Left renal cortex interstitium (tissue), 4 donors: ENCODE data around the gene LRRC70. TPM values are rescaled to one million over a fixed set of nuclear protein-coding genes. Genes with fewer than 3 reads are reported as not detected.
A peak's percentile ranks its signal among the peaks of the same experiment; 100 is the strongest.
"Not testable (repeated sequence)": the region's sequence is repeated elsewhere in the genome, so short reads cannot be mapped to it uniquely, and the experiment has no call there.

Experiments
- DNase-seq, 4 donors: peaks; one replicate each; pipeline ENCODE4 v3.0.0-alpha.2; 2013; ENCODE audit warnings: low read depth in 4 of 4, low spot score in 2 of 4, missing footprints in 1 of 4
- polyA plus RNA-seq, 4 donors: library from polyadenylated mRNA; unstranded; fragments of 120-200 nt; gene quantifications; one replicate each; pipeline ENCODE4 v1.2.1, GENCODE V29; 2013; ENCODE audit not compliant: insufficient read length in 4 of 4

LRRC70 gene, protein sequence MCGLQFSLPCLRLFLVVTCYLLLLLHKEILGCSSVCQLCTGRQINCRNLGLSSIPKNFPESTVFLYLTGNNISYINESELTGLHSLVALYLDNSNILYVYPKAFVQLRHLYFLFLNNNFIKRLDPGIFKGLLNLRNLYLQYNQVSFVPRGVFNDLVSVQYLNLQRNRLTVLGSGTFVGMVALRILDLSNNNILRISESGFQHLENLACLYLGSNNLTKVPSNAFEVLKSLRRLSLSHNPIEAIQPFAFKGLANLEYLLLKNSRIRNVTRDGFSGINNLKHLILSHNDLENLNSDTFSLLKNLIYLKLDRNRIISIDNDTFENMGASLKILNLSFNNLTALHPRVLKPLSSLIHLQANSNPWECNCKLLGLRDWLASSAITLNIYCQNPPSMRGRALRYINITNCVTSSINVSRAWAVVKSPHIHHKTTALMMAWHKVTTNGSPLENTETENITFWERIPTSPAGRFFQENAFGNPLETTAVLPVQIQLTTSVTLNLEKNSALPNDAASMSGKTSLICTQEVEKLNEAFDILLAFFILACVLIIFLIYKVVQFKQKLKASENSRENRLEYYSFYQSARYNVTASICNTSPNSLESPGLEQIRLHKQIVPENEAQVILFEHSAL
- 1 to 10 TPM; 3.8 to 9.1 (median 5.0) TPM for polyA plus RNA-seq

DNA sequence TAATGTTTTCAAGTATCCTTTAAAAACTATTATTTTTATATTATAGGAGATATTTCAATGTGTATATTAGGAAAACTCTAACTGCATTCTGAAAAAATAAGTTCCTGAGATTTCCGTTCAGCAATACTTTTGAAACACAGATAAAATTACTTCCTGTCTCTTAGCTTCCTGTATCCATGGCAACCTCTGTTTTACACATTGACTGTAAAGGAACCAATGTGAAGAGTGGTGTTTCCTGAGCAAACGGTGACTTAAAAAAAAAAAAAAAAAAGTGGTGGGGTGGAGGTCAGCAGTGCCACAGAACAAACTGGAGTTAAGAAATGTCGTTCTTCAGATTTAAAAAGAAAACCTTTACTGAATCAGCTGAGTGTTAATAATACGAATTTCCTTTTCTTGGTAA, at the start of gene LRRC70:
LRRC70 (plus strand) TSS at position 280 of the 400 bp plus-strand sequence. CDS start 620 bp downstream, outside the sequence.
- peak in 3 of 4 donors; percentile 5 to 23 (median 5) for DNase-seq

DNA sequence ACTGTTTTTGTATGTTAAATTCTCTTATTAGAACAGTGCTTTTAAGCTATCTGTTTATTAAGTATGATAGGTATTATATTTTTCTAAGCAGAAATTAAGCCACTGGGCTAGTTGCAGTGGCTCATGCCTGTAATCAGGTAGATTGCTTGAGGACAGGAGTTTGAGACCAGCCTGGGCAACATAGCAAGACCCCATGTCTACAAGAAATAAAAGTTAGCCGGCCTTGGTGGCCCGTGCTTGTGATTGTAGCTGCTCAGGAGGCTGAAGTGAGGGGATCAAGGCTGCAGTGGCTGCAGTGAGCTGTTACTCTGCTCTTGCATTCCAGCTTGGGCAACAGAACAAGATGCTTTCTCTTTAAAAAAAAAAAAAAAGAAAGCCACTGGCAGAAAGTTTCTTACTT, 45.0 kb upstream of the LRRC70 start:
- no peak for DNase-seq

DNA sequence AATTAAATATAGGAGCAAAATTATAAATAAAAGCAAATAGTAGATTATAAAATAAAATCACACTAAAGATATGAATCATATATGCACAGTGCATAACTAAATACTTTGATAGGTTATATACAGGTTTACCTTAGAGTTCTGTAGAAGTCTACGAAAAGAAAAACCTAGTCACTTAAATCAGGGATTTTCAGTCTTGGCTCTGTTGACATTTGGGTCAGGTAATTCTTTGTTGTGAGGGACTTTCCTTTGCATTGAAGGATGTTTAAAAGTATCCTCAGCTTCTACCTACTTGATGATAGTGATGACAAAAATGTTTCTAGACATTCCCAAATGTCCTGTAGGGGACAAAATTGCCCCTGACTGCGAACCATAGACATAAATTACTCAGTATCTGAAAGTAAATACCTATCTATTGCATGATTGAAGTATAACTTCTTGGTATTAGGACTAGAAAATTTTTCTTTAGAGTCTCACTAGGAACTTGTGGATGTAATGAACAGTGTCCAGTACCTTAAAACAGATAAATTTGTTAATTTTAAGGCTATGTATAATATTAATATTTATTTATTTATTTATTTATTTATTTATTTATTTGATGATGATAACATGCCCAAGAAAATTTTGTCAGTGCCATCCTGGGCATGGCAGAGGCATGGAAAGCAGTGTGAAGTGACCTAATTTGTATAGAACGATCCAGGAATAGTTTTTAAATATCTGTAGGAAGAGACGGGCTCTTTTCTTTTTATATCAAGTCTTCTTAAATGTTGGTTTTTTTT, 44.0 kb upstream of the LRRC70 start:
- DNase-seq: no peak

DNA sequence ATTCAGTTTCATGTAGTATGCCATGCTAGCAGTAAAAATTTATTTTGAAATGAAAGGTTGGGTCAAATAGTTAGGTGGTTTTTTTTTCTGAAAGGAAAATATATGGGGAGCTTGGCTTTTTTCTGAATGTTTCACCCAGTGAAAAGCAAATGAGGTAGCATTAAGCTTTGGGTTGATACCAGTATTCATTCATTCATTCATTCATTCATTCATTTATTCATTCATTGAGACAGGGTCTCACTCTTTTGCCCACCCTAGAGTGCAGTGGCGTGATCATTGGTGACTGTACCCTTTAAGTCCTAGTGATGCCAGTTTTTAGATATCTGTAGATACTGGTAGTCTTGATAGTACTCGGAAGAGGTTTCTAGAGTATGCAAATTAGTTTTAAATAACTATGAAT, 42.4 kb upstream of the LRRC70 start:
- DNase-seq: no peak

DNA sequence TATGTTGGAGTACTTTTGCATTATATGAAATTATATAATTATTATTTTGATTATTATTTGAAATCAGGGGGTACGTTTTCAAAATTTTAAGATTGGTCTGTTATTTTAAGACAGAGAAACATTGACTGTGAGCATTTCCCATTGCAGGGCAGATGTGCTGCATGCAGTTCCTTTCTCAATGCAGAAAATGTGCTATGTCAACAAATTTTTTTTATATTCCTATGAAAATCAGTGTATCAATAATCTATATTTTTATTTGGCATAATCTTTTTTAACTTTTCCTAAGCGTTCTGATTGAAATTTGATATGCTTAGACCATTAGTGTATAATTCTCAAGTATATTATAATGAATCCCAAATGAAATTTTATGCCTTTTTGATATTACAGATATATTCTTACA, 41.8 kb upstream of the LRRC70 start:
- no peak for DNase-seq

DNA sequence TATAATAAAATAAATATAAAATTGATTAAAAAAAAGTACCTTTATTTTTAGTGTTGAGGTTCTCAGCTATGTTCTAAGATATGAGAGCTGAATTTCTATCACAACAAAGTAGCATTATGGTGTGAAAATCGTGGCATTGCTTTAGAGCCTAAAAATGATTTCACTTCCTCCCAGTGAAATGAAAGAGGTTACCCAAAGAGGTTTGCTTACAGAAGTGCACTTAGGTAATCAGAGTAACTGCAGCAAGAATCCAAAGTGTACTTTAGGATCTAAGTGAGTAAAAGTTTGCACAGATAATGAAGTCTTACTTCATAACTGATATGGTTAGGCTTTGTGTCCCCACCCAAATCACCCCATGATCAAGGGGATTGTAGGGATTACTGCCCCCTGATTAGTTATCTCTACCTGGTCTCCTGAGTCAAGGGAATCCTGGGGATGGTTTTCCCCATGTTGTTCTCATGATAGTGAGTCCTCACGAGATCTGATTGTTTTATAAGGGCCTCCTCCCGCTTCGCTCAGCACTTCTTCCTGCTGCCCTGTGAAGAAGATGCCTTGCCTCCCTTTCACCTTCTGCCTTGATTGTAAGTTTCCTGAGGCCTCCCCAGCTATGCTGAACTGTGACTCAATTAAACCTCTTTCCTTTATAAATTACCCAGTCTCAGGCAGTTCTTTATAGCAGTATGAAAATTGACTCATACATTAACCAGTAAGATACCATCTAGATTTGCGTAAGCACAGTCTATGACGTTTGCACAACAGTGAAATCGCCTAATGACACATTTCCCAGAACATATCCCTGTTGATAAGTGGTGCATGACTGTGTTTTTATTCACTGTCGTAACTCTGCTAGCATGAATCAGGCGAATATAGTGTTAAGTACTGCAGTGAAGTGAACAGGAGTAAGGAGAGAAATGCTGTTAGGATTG, 40.3 kb upstream of the LRRC70 start:
- DNase-seq: no peak

DNA sequence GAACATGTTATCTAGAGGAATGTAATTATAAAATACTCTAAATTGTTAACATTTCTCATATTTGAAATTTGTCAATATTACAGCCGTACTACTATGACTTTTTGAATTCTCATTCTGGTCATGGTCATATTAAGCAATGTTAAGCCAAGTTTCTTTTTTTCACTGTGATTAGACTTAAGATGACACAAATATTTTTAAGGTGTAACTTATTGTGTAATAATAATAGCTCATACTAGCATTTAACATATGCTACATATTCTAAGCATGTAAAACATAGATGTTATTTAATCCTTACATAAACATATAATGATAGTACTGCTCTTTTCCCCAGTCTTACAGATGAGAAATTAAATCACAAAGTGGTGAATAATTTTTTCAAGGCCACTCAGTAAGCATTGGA, 35.9 kb upstream of the LRRC70 start:
- DNase-seq: no peak

DNA sequence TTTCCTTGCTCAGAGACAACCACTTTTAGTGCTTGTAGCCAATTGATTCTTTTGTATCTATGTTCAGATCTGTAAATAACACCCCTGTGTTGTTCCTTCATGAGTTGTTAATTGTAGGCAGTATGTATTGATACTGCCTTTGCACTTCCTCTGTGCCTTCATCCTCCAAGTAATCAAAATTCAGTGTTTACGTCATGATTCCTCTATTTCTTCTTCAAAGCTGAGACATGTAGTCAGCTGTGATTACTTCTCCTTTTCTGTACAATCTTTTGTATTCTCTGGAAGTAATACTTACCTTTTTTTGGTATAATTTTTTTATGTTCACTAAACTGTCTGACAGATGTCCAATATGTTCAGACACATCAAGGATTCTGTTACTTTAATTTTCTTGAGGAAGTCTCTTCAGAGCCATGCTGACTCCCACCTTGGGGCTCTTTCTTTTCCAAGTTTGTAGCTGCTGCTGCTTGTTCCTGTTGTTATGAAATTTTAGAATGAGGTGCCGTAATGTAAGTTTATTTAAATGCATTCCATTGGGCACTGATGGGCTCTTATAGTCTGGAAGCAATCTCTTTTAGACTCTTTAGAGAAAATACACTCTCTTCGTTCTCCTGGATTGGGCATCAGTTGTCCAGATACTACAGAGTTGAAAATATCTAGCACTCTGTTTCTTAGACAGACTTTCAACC, 30.5 kb upstream of the LRRC70 start:
- DNase-seq: no peak

DNA sequence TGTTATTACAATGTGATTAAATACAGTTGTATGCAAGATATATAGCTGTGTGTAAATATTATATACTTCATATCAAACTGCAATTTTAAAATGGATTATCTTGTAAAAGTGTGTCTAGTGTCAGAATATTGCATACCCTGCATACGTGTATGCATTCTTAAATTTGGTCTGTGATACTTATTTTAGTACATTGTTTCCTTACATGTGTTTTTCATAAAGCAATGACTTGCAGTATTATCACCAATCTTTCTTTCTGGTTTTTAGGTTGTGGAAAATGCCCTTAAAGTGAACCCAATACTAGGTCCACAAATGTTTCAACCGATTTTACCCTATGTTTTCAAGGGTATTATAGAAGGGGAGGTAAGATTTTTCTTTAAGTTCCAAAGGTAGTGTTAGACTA, 28.5 kb upstream of the LRRC70 start:
- DNase-seq: no peak

DNA sequence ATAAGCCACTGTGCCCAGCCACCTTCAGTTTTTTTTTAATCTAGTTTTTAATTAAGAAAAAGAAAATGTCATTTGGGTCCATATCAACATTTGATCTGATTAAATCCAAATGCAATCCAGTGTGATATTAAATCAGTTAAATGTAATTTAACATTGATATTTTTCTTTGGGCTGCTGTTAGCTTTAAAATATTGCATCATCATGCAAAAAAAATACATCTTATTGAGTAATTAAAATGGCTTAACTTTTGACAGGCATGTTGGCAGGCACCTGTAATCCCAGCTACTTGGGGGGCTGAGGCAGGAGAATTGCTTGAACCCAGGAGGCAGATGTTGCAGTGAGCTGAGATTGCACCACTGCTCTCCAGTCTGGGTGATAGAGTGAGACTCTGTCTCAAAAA, 22.7 kb upstream of the LRRC70 start:
- no peak for DNase-seq

DNA sequence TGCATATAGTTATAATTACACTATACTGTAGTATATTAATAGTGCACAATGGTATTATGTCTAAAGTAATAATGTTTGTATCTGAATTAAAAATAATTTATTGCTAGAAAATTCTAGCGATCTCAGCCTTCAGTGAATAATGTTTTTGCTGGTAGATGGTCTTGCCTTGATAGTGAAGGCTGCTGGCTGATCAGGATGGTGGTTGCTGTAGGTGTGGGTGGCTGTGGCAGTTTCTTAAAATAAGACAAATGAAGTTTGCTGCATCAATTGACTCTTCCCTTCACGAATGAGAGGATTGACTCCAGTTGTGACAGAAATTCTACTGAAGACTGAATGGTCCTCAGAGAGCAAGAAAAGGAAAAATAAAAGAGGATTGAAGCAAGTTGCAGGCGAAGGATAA, 19.7 kb upstream of the LRRC70 start:
- no peak for DNase-seq

DNA sequence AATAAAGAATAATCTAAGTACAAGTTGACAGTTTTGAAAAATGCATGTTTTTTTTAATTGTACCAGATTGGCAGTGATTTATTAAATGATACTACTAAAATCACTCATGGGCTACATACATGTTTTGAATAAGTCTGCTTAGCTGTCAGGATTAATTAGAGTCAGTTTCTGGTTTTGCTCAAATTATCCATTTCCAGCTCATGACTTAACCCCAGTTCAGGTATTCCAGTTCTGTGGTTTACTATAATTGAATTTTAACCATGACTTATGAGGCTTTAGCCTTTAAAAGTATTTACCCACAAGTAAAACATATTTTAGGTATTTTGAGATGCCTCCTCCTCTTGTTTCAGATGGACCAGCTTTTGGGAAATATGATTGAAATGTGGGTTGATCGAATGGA, 17.8 kb upstream of the LRRC70 start:
- no peak for DNase-seq

DNA sequence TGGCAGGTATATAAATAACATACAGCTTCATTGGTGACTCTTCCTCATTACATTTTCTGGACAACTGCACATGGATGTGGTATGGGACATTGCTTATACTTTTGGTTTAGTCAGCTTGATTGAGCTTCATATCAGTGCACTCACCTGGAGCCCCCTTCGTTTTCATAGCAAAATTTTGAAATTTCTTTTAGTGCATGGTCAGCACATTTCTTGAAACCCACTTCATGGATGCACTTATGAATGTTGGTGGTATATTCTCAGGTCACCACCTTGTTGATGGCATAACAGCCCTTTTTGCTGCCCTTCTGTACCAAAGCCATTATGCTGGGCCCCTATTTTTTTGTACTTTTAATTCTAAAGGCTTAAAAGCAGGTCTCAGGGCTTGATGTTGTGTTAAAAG, 16.7 kb upstream of the LRRC70 start:
- DNase-seq: no peak

DNA sequence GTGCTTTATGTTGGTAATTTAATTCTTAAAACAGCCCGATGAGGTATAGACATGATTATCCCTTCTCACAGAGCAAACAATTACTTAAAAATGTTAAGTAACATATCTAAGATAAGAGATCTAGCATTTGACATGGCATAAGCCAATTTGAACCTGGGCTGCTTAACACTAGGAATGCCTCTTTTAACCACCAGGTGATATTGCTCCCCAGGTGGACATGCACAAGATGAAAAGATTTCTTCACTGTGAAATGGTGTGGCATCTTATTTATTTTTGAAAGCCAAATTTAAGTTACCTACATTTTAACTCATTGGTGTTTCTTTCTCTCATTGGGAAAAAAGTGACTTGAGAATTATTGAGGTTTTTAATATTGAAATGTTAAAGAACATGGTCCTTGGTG, 15.8 kb upstream of the LRRC70 start:
- no peak for DNase-seq

DNA sequence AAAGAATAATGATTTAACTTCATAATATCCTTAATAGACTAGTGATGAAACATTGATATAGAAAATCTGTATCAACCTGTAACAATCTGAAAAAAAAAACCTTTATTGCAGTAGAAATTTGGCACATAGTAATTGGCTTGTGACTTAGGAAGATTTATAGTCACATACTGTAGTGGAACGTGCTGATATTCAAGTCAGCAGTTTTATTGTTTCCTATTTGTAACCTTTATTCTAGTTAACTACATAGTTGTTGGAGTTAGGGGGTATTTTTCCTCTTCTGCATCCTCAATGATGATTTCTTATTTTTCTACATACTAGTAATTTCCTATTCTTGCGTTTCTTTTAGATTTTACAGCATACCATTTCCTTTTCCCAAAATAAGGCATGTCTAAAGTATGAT, 14.5 kb upstream of the LRRC70 start:
- no peak for DNase-seq

DNA sequence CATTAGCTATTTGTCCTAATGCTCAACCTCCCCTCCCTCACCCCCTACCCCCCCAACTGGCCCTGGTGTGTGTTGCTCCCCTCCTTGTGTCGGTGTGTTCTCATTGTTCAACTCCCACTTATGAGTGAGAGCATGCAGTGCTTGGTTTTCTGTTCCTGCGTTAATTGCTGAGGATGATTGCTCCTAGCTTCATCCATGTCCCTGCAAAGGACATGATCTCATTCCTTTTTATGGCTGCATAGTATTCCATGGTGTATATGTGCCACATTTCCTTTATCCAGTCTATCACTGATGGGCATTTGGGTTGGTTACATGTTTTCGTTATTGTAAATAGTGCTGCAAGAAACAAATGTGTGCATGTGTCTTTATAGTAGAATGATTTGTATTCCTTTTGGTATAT, 12.9 kb upstream of the LRRC70 start:
- not testable (repeated sequence) for DNase-seq

DNA sequence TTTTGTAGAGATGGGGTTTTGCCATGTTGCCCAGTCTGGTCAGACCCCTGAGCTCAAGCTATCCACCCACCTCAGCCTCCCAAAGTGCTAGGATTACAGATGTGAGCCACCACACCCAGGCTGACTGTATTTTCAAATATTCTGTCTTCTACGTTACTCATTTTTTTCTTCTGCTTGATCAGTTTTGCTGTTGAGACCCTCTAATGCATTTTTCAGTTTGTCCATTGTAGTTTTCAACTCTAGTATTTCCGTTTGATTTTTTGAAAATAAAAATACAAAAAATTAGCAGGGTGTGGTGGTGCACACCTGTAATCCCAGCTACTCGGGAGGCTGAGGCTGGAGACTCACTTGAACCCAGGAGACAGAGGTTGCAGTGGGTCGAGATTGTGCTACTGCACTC, 10.5 kb upstream of the LRRC70 start:
- no peak for DNase-seq

DNA sequence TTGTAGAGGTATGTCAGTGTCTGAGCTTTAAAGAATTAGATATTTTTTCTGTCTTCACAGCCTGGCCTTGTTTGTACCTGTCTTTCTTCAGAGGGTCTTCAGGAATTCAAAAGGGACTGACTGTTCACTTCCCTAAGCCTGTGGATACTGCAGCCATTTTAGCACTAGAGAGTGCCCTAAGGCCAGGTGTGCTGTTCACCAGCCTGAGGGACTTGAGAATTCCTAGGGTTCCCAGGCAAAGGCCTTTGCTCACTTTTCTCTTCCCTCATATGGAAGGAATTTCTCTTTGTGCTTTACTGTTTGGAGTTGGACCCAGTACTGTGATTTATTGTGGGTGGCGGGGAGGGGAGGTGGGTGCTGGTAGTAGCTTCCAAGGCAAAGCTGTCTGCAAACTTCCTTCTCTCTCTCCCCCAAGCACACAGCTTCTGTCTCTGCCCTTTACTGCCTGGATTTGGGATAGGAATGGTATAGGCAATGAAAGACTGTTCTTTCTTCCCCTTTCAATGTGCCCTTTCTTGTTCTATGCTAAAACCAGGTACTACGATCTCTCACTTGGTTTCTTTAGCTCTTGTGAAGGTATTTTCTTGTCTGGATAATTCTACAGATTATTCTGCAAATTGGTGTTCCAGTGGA, 9.7 kb upstream of the LRRC70 start:
- DNase-seq: no peak

DNA sequence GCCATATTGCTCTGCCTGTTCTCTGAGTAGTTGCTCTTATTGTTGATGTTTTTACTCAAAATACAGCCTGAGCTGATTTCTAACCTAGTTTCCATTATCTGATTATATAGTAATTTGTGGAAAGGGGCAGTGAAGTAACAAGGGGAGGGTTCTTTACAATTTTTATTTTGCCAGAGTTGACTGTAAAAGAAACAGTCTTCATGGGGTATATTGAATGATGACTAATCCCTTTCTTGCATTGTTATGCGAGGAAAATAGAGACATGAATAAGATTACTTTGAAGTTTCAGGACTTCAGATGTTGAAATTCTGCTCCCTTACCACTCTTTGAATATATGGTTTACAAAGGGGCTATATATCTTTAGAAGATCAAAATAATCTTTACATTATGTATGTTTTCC, 9.1 kb upstream of the LRRC70 start:
- DNase-seq: no peak
